CD14-positive monocyte (primary cell): Measurements from ENCODE around the gene RALBP1. TPM values are rescaled to one million over a fixed set of nuclear protein-coding genes. Genes with fewer than 3 reads are reported as not detected.

Source experiments
- DNase-seq, 3 donors: peaks; one replicate each; pipeline ENCODE4 v3.0.0-alpha.2; 2011 to 2022
- H2AFZ ChIP-seq: 2 replicates; pipeline ENCODE4 v1.6.0; 2012; ENCODE audit warnings: mild to moderate bottlenecking, low read depth, low read length, inconsistent platforms; ENCODE audit not compliant: insufficient read depth, poor library complexity, severe bottlenecking
- H3K27ac ChIP-seq, 2 donors: 1 replicate in 1 of 2; 2 replicates in 1 of 2; pipeline ENCODE4 v1.5.1; 2012 to 2013; ENCODE audit warnings: low read length in 2 of 2, control low read depth in 1 of 2, inconsistent platforms in 1 of 2, low read depth in 1 of 2, mild to moderate bottlenecking in 1 of 2
- H3K27me3 ChIP-seq, 2 donors: one replicate each; pipeline versions ENCODE4 v1.6.0 to v1.6.1; 2011 to 2013; ENCODE audit warnings: low read length in 2 of 2; ENCODE audit not compliant: control insufficient read depth in 2 of 2, insufficient read depth in 2 of 2
- H3K36me3 ChIP-seq, 2 donors: replicated peaks in 1 of 2; 1 replicate in 1 of 2; 2 replicates in 1 of 2; pipeline versions ENCODE4 v1.5.1 to v1.6.1; 2012 to 2013; ENCODE audit warnings: low read length in 2 of 2, control low read depth in 1 of 2, inconsistent platforms in 1 of 2, mild to moderate bottlenecking in 1 of 2; ENCODE audit not compliant: insufficient read depth in 2 of 2, control insufficient read depth in 1 of 2
- H3K4me1 ChIP-seq, 2 donors: 1 replicate in 1 of 2; 2 replicates in 1 of 2; pipeline versions ENCODE4 v1.5.1 to v1.6.1; 2012 to 2013; ENCODE audit warnings: low read length in 2 of 2, control low read depth in 1 of 2, inconsistent platforms in 1 of 2, mild to moderate bottlenecking in 1 of 2, moderate library complexity in 1 of 2; ENCODE audit not compliant: insufficient read depth in 2 of 2, control insufficient read depth in 1 of 2
- H3K4me2 ChIP-seq: replicated peaks from 2 replicates; pipeline ENCODE3; 2012; ENCODE audit warnings: low read length, moderate library complexity, mild to moderate bottlenecking; ENCODE audit not compliant: poor library complexity, severe bottlenecking; ENCODE audit errors: extremely low read depth
- H3K4me3 ChIP-seq, 3 experiments: fragments of 200-600 bp in 1 of 3; sonication (generic) in 1 of 3; replicated peaks in 1 of 3; 1 replicate in 2 of 3; 2 replicates in 1 of 3; pipeline ENCODE4 v1.5.1; 2011 to 2013; ENCODE audit warnings: low read length in 3 of 3, mild to moderate bottlenecking in 3 of 3, control low read depth in 2 of 3, low read depth in 2 of 3, inconsistent platforms in 1 of 3, moderate library complexity in 1 of 3
- H3K79me2 ChIP-seq: 2 replicates; pipeline ENCODE4 v1.6.0; 2012; ENCODE audit warnings: mild to moderate bottlenecking, control low read depth, inconsistent platforms, low read length, moderate library complexity; ENCODE audit not compliant: insufficient read depth
- H3K9ac ChIP-seq: 2 replicates; pipeline ENCODE4 v1.6.0; 2017; ENCODE audit warnings: low read length, mild to moderate bottlenecking; ENCODE audit not compliant: insufficient read depth, poor library complexity, severe bottlenecking
- H3K9me3 ChIP-seq, 2 donors: replicated peaks in 1 of 2; 1 replicate in 1 of 2; 2 replicates in 1 of 2; pipeline versions ENCODE4 v1.5.1 to v1.6.1; 2012 to 2013; ENCODE audit warnings: low read length in 2 of 2, control low read depth in 1 of 2; ENCODE audit not compliant: control insufficient read depth in 1 of 2, insufficient read depth in 1 of 2
- H4K20me1 ChIP-seq: 2 replicates; pipeline ENCODE4 v1.6.0; 2012; ENCODE audit warnings: mild to moderate bottlenecking, low read length, control low read depth, moderate library complexity; ENCODE audit not compliant: insufficient read depth
- H3K27ac Mint-ChIP-seq, 7 donors: one replicate each; pipeline ENCODE4 v1.8.0; 2020; ENCODE audit warnings: mild to moderate bottlenecking in 7 of 7, mixed read lengths in 7 of 7, moderate library complexity in 6 of 7, inconsistent platforms in 2 of 7
- H3K27me3 Mint-ChIP-seq, 3 donors: one replicate each; pipeline ENCODE4 v1.8.0; 2021 to 2022; ENCODE audit warnings: low read depth in 3 of 3, mild to moderate bottlenecking in 3 of 3, mixed read lengths in 3 of 3, moderate library complexity in 3 of 3, inconsistent platforms in 1 of 3
- H3K36me3 Mint-ChIP-seq, 2 donors: one replicate each; pipeline ENCODE4 v1.8.0; 2020; ENCODE audit warnings: mixed read lengths in 2 of 2, inconsistent platforms in 1 of 2, mild to moderate bottlenecking in 1 of 2
- H3K4me1 Mint-ChIP-seq: one replicate; pipeline ENCODE4 v1.8.0; 2020; ENCODE audit warnings: mild to moderate bottlenecking, mixed read lengths
- H3K4me3 Mint-ChIP-seq, 2 donors: one replicate each; pipeline ENCODE4 v1.8.0; 2020; ENCODE audit warnings: mild to moderate bottlenecking in 2 of 2, mixed read lengths in 2 of 2, moderate library complexity in 1 of 2
- H3K9me3 Mint-ChIP-seq, 7 donors: one replicate each; pipeline ENCODE4 v1.8.0; 2020 to 2022; ENCODE audit warnings: mixed read lengths in 7 of 7, mild to moderate bottlenecking in 6 of 7, moderate library complexity in 6 of 7, inconsistent platforms in 2 of 7
- CTCF ChIP-seq: fragments of 200-600 bp; IDR thresholded peaks from one replicate; pipeline ENCODE4 v1.8.0; 2022; ENCODE audit warnings: antibody characterized with exemption, mild to moderate bottlenecking
- WGBS: methylation state at CpG from one replicate; pipeline ENCODE4 v1.1.5; 2013; ENCODE audit warnings: missing lambda C conversion rate; ENCODE audit not compliant: insufficient coverage; 5-methylcytosine and 5-hydroxymethylcytosine counted together
- intact Hi-C, 2 donors: fragments of 100-400 bp; cut with micrococcal nuclease; formaldehyde crosslinking; loops; one replicate each; pipeline versions ENCODE4 v1.15.0 to v1.15.1; 2023
- polyA plus RNA-seq, 3 donors: library from polyadenylated mRNA; depleted of rRNA in 1 of 3; unstranded in 2 of 3; stranded (reverse) in 1 of 3; fragments of 300-500 nt in 2 of 3; fragments of >200 nt in 1 of 3; fragmentation: Illumina TruSeq in 2 of 3; gene quantifications; 1 replicate in 2 of 3; 2 replicates in 1 of 3; pipeline ENCODE4 v1.2.3, GENCODE V29; 2012 to 2021

Gene RALBP1
- polyA plus RNA-seq, 3 donors, result 21.5 to 36.0 (median 32.8) TPM

- Histone ChIP-seq H3K4me2 (no peak overlapping the region), H2AFZ (no peak overlapping the region), H3K27me3 (no peaks in the 10 kb centered on the region), H3K9me3 (peaks cover 0 to 6% of the 10 kb centered on the region in 2 donors), H3K4me3 (no peak overlapping the region), H3K79me2 (no peaks in the 10 kb centered on the region), H3K4me1 (peaks cover 15% of the 10 kb centered on the region in 2 donors), H3K27ac (no peak overlapping the region), H3K36me3 (no peaks in the 10 kb centered on the region), H3K9ac (no peak overlapping the region), H4K20me1 (no peaks in the 10 kb centered on the region)
- H3K9me3 Mint-ChIP-seq, result peaks cover 0 to 20% (median 6%) of the 10 kb centered on the region in 7 donors
- 99% methylated on average over 13 of the region's 17 CpGs for WGBS
- H3K4me3 Mint-ChIP-seq, result no peak overlapping the region
- H3K4me1 Mint-ChIP-seq, result peaks cover 14% of the 10 kb centered on the region
- no peak for DNase-seq
- intact Hi-C loops, result no loop called here
- H3K27me3 Mint-ChIP-seq, result peaks cover 0 to 4% (median 0%) of the 10 kb centered on the region in 3 donors
- no peak overlapping the region for H3K27ac Mint-ChIP-seq
- TF ChIP-seq CTCF, result no peak
- no peaks in the 10 kb centered on the region for H3K36me3 Mint-ChIP-seq
These were observed 40.3 kb upstream of the RALBP1 start for GRCh38 chr18:9435041-9435440.

- intact Hi-C loops, result no loop called here
- WGBS, result no CpG with 5 or more reads among the region's 5 CpGs
These were observed 38.9 kb upstream of the RALBP1 start for GRCh38 chr18:9436206-9436929.

More at GRCh38 chr18:9436206-9436929, 38.9 kb upstream of the RALBP1 start:
- no peaks in the 10 kb centered on the region for H3K27me3 ChIP-seq
- peaks cover 0 to 18% (median 6%) of the 10 kb centered on the region in 7 donors for H3K9me3 Mint-ChIP-seq
- H3K4me2 ChIP-seq, result no peak overlapping the region
- H3K36me3 ChIP-seq, result no peaks in the 10 kb centered on the region
- DNase-seq, result no peak
- no peak overlapping the region for H2AFZ ChIP-seq
- H4K20me1 ChIP-seq, result no peaks in the 10 kb centered on the region
- H3K36me3 Mint-ChIP-seq, result no peaks in the 10 kb centered on the region
- no peak overlapping the region for H3K4me3 ChIP-seq
- H3K27ac ChIP-seq, result no peak overlapping the region
- no peak for TF ChIP-seq CTCF
- no peak overlapping the region for H3K4me3 Mint-ChIP-seq
- peaks cover 0 to 6% of the 10 kb centered on the region in 2 donors for H3K9me3 ChIP-seq
- no peaks in the 10 kb centered on the region for H3K79me2 ChIP-seq
- H3K27ac Mint-ChIP-seq, result no peak overlapping the region
- peaks cover 15% of the 10 kb centered on the region in 2 donors for H3K4me1 ChIP-seq
- peaks cover 0 to 4% (median 0%) of the 10 kb centered on the region in 3 donors for H3K27me3 Mint-ChIP-seq
- no peak overlapping the region for H3K9ac ChIP-seq
- H3K4me1 Mint-ChIP-seq, result peaks cover 14% of the 10 kb centered on the region
